Inflammatory macrophage treated with lipopolysaccharide for 1 hour (primary cell): ENCODE data around the gene GPBAR1.
"Not testable (repeated sequence)": the region's sequence is repeated elsewhere in the genome, so short reads cannot be mapped to it uniquely, and the experiment has no call there.

Experiments
- DNase-seq, 2 donors: peaks; one replicate each; pipeline ENCODE4 v3.0.0-alpha.2; 2020 to 2022

The GPBAR1 gene

GRCh38 chr2:218311541-218312266 is 50.9 kb downstream of the GPBAR1 start:
- DNase-seq: not testable (repeated sequence)

- no peak for DNase-seq
These were observed 51.5 kb downstream of the GPBAR1 start for GRCh38 chr2:218312267-218312756.

GRCh38 chr2:218313356-218313755 is 52.5 kb downstream of the GPBAR1 start:
- DNase-seq: no peak
